Measurements from ENCODE around the gene KRT79. TPM values are rescaled to one million over a fixed set of nuclear protein-coding genes. Genes with fewer than 3 reads are reported as not detected.

The KRT79 gene
- total RNA-seq, 2 donors from 2014 or later: 0.16 to 0.77 TPM

GRCh38 chr12:52823761-52824450 lies 10.2 kb downstream of the KRT79 start:
- no peak for DNase-seq
- intact Hi-C loops (cut with DNase I): no loop called here

GRCh38 chr12:52822771-52823510 lies 11.2 kb downstream of the KRT79 start:
- intact Hi-C loops (cut with DNase I): no loop called here
- ATAC-seq (no peak), DNase-seq (no peak)

More at GRCh38 chr12:52823761-52824450, 10.2 kb downstream of the KRT79 start:
- ATAC-seq: no peak

- ATAC-seq: no peak
- DNase-seq: no peak
- intact Hi-C loops (cut with DNase I): no loop called here
Measured at GRCh38 chr12:52821826-52822660, 12.1 kb downstream of the KRT79 start.

GRCh38 chr12:52821071-52821730 lies 12.9 kb downstream of the KRT79 start:
- intact Hi-C loops (cut with DNase I): no loop called here
- DNase-seq (no peak), ATAC-seq (no peak)

GRCh38 chr12:52820521-52820920 lies 13.6 kb downstream of the KRT79 start:
- intact Hi-C loops (cut with DNase I): no loop called here
- DNase-seq (no peak), ATAC-seq (no peak)

- DNase-seq (no peak), ATAC-seq (peak in 1 of 2 donors; percentile 27)
- intact Hi-C loops (cut with DNase I): no loop called here
Measured at GRCh38 chr12:52819731-52820510, 14.2 kb downstream of the KRT79 start.

- ATAC-seq (no peak), DNase-seq (no peak)
- intact Hi-C loops (cut with DNase I): no loop called here
Measured at GRCh38 chr12:52818887-52819420, 15.2 kb downstream of the KRT79 start.

GRCh38 chr12:52818388-52818787 lies 15.7 kb downstream of the KRT79 start:
- ATAC-seq: no peak
- DNase-seq: no peak
- intact Hi-C loops (cut with DNase I): no loop called here

- ATAC-seq: no peak
Measured at GRCh38 chr12:52817699-52818238, 16.3 kb downstream of the KRT79 start.

GRCh38 chr12:52817003-52817698 lies 17.0 kb downstream of the KRT79 start:
- DNase-seq (no peak), ATAC-seq (no peak)
- intact Hi-C loops (cut with DNase I): no loop called here

More at GRCh38 chr12:52817699-52818238, 16.3 kb downstream of the KRT79 start:
- no peak for DNase-seq
- intact Hi-C loops (cut with DNase I): no loop called here

- DNase-seq: no peak
- intact Hi-C loops (cut with DNase I): no loop called here
- ATAC-seq: no peak
Measured at GRCh38 chr12:52815676-52816588, 18.2 kb downstream of the KRT79 start.

- no peak for ATAC-seq
Measured at GRCh38 chr12:52815161-52815560, 18.9 kb downstream of the KRT79 start.

GRCh38 chr12:52814710-52815155 lies 19.4 kb downstream of the KRT79 start:
- DNase-seq: no peak
- no peak for ATAC-seq
- intact Hi-C loops (cut with DNase I): no loop called here

More at GRCh38 chr12:52815161-52815560, 18.9 kb downstream of the KRT79 start:
- DNase-seq: no peak
- intact Hi-C loops (cut with DNase I): no loop called here

- intact Hi-C loops (cut with DNase I): no loop called here
- DNase-seq (no peak), ATAC-seq (no peak)
Measured at GRCh38 chr12:52813885-52814709, 20.0 kb downstream of the KRT79 start, which contains the start of gene KRT4. KRT4 (minus strand) TSS chr12:52814116; CDS start chr12:52814058, 58 bp downstream.

- intact Hi-C loops (cut with DNase I): no loop called here
Measured at GRCh38 chr12:52813203-52813819, 20.8 kb downstream of the KRT79 start.

More at GRCh38 chr12:52813203-52813819, 20.8 kb downstream of the KRT79 start:
- ATAC-seq (no peak), DNase-seq (no peak)
